Measurements from ENCODE around the gene MINK1.

The MINK1 gene

DNA sequence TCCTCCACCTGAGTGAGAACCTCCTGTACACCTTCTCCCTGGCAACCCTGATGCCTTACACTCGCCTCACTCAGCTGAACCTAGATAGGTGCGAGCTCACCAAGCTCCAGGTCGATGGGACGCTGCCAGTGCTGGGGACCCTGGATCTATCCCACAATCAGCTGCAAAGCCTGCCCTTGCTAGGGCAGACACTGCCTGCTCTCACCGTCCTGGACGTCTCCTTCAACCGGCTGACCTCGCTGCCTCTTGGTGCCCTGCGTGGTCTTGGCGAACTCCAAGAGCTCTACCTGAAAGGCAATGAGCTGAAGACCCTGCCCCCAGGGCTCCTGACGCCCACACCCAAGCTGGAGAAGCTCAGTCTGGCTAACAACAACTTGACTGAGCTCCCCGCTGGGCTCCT, 99.6 kb downstream of the MINK1 start:
- Mint-ChIP-seq H3K4me1 (peaks cover 10% of the 10 kb centered on the region), H3K36me3 (ENCODE audit: low read depth) (peaks cover 10% of the 10 kb centered on the region), H3K27ac (no peak overlapping the region), H3K27me3 (ENCODE audit: low read depth) (no peaks in the 10 kb centered on the region), H3K4me3 (no peak overlapping the region), H3K9me3 (no peaks in the 10 kb centered on the region)
- TF ChIP-seq, protein P1, sequence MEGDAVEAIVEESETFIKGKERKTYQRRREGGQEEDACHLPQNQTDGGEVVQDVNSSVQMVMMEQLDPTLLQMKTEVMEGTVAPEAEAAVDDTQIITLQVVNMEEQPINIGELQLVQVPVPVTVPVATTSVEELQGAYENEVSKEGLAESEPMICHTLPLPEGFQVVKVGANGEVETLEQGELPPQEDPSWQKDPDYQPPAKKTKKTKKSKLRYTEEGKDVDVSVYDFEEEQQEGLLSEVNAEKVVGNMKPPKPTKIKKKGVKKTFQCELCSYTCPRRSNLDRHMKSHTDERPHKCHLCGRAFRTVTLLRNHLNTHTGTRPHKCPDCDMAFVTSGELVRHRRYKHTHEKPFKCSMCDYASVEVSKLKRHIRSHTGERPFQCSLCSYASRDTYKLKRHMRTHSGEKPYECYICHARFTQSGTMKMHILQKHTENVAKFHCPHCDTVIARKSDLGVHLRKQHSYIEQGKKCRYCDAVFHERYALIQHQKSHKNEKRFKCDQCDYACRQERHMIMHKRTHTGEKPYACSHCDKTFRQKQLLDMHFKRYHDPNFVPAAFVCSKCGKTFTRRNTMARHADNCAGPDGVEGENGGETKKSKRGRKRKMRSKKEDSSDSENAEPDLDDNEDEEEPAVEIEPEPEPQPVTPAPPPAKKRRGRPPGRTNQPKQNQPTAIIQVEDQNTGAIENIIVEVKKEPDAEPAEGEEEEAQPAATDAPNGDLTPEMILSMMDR (IDR thresholded peaks at IDR 0.05; ENCODE audit: unreplicated experiment in 3 of 3): no peak

DNA sequence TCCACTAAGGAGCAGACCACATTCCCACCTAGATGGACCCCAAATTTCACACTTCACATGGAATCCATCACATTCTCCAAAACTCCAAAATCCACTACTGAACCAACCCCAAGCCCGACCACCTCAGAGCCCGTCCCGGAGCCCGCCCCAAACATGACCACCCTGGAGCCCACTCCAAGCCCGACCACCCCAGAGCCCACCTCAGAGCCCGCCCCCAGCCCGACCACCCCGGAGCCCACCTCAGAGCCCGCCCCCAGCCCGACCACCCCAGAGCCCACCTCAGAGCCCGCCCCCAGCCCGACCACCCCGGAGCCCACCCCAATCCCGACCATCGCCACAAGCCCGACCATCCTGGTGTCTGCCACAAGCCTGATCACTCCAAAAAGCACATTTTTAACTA, 100.5 kb downstream of the MINK1 start:
- peaks cover 16% of the 10 kb centered on the region for H3K4me1 Mint-ChIP-seq
- no peak overlapping the region for H3K4me3 Mint-ChIP-seq
- H3K36me3 Mint-ChIP-seq (ENCODE audit: low read depth): peaks cover 10% of the 10 kb centered on the region

DNA sequence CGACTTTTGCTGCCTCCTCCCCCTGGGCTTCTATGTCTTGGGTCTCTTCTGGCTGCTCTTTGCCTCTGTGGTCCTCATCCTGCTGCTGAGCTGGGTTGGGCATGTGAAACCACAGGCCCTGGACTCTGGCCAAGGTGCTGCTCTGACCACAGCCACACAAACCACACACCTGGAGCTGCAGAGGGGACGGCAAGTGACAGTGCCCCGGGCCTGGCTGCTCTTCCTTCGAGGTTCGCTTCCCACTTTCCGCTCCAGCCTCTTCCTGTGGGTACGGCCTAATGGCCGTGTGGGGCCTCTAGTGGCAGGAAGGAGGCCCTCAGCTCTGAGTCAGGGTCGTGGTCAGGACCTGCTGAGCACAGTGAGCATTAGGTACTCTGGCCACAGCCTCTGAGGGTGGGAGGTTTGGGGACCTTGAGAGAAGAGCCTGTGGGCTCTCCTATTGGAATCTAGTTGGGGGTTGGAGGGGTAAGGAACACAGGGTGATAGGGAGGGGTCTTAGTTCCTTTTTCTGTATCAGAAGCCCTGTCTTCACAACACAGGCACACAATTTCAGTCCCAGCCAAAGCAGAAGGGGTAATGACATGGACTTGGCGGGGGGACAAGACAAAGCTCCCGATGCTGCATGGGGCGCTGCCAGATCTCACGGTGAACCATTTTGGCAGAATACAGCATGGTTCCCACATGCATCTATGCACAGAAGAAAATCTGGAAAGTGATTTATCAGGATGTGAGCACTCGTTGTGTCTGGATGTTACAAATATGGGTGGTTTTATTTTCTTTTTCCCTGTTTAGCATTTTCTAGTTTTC, 101.2 kb downstream of the MINK1 start:
- Mint-ChIP-seq H3K27me3 (ENCODE audit: low read depth) (no peaks in the 10 kb centered on the region), H3K27ac (peak overlapping the region in 1 of 3 experiments; percentile 26), H3K4me3 (peak overlapping the region in 2 of 3 experiments; percentile 0 to 15), H3K4me1 (peaks cover 23% of the 10 kb centered on the region), H3K9me3 (no peaks in the 10 kb centered on the region), H3K36me3 (ENCODE audit: low read depth) (peaks cover 10% of the 10 kb centered on the region)
- TF ChIP-seq, protein P1 (IDR thresholded peaks at IDR 0.05; ENCODE audit: unreplicated experiment in 3 of 3): peak in 1 of 3 experiments; percentile 8

More for the DNA sequence above, 100.5 kb downstream of the MINK1 start:
- Mint-ChIP-seq H3K27ac (peak overlapping the region in 1 of 3 experiments; percentile 47), H3K9me3 (no peaks in the 10 kb centered on the region), H3K27me3 (ENCODE audit: low read depth) (no peaks in the 10 kb centered on the region)
- TF ChIP-seq, protein P1 (IDR thresholded peaks at IDR 0.05; ENCODE audit: unreplicated experiment in 3 of 3): no peak

DNA sequence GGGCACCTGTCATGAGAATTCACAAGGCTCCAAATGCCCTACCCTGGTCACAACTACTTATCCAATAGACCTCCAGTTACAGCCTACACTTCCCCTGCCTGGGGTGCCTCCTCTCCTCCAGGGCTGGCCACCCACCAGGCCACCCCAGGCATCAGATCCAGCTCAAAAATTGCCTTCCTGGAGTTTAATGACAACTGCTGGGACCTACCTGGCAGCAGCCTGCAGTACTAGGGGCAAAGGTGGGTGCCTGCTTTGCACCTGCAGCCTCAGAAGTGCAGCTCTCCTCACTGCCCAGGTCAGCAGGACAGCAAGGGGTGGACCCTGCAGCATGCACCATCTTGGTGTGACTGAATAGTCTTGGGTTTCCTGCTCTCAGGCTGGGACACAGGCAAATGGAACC, 102.5 kb downstream of the MINK1 start:
- TF ChIP-seq, protein P1 (IDR thresholded peaks at IDR 0.05; ENCODE audit: unreplicated experiment in 3 of 3): no peak
- no peak overlapping the region for H3K27ac Mint-ChIP-seq

DNA sequence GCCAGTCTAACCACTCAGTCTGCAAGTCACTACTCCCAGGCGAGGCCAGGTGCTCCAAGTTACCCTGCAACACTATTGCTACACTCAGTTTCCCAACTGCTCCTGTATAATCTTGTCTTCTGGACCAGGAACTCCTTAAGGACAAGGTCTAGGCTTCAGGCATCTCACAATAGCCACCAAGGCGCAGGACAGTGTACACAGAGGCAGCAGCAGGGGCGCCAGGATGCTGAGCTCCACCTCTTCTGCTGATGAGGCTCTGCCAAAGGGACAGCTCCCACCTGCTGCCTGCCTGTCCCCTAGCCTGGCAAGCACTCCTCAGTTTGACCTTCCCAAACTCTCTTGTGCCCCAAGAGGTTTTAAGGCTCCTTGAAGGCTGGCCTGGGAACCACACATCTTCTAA, 103.3 kb downstream of the MINK1 start:
- TF ChIP-seq, protein P1 (IDR thresholded peaks at IDR 0.05; ENCODE audit: unreplicated experiment in 3 of 3): no peak
- H3K4me1 Mint-ChIP-seq: peaks cover 35% of the 10 kb centered on the region
- no peaks in the 10 kb centered on the region for H3K27me3 Mint-ChIP-seq (ENCODE audit: low read depth)
- peaks cover 13% of the 10 kb centered on the region for H3K36me3 Mint-ChIP-seq (ENCODE audit: low read depth)
- H3K4me3 Mint-ChIP-seq: peak overlapping the region; percentile 12 to 36 (median 21)
- no peaks in the 10 kb centered on the region for H3K9me3 Mint-ChIP-seq
- H3K27ac Mint-ChIP-seq: peak overlapping the region in 1 of 3 experiments; percentile 10

More for the DNA sequence above, 102.5 kb downstream of the MINK1 start:
- H3K27me3 Mint-ChIP-seq (ENCODE audit: low read depth): no peaks in the 10 kb centered on the region
- no peak overlapping the region for H3K4me3 Mint-ChIP-seq
- peaks cover 13% of the 10 kb centered on the region for H3K36me3 Mint-ChIP-seq (ENCODE audit: low read depth)
- H3K4me1 Mint-ChIP-seq: peaks cover 29% of the 10 kb centered on the region
- H3K9me3 Mint-ChIP-seq: no peaks in the 10 kb centered on the region

DNA sequence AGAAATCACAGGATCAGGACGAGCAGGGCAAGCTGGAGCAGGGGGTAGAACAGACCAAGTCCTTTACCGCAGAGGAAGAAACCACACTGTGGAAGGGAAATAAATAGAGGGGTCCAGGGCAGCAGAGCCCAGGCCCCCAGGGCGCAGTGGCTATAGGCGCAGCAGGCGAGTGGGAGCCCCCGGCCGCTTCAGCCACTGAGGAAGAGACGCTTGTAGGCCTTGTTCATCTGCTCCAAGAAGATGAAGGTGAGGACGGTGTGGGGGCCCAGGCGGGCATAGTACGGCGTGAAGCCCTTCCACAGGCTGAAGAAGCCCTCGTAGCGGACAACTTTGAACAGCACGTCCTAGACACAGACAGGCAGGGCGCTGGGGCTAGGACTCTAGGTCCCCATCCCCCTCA, 104.4 kb downstream of the MINK1 start:
- H3K36me3 Mint-ChIP-seq (ENCODE audit: low read depth): peaks cover 22% of the 10 kb centered on the region
- H3K9me3 Mint-ChIP-seq: no peaks in the 10 kb centered on the region
- H3K27ac Mint-ChIP-seq: no peak overlapping the region
- H3K27me3 Mint-ChIP-seq (ENCODE audit: low read depth): no peaks in the 10 kb centered on the region
- peak overlapping the region; percentile 91 to 98 (median 93) for H3K4me3 Mint-ChIP-seq
- TF ChIP-seq, protein P1 (IDR thresholded peaks at IDR 0.05; ENCODE audit: unreplicated experiment in 3 of 3): no peak
- H3K4me1 Mint-ChIP-seq: peaks cover 42% of the 10 kb centered on the region
